A549 (cell line): ENCODE data around the gene SASH1. TPM values are rescaled to one million over a fixed set of nuclear protein-coding genes. Genes with fewer than 3 reads are reported as not detected.

Experiments used
- ATAC-seq, 2 experiments: fragments of 200-7000 bp in 1 of 2; fragments of >200 bp in 1 of 2; cut with Nextera tagmentation in 1 of 2; cut with Tn5 transposase in 1 of 2; 3 replicates each; pipeline versions ENCODE4 v1.8.0 to v1.9.1; 2018 to 2020; ENCODE audit warnings: mild to moderate bottlenecking in 1 of 2, moderate library complexity in 1 of 2
- CTCF ChIA-PET: fragments of 300-600 bp; sonication (Branson Sonifier 250); formaldehyde crosslinking; extraction: SDS; loops from one replicate; lab custom pipeline; 2021; ENCODE audit warnings: antibody characterized with exemption, inconsistent platforms; lab: Yijun Ruan, JAX
- POLR2A ChIA-PET: fragments of 350-600 bp; formaldehyde crosslinking; extraction: SDS; loops from one replicate; lab custom pipeline; 2021; ENCODE audit warnings: antibody characterized with exemption, inconsistent platforms; lab: Yijun Ruan, JAX
- DNase-seq, 2 experiments: peaks; one replicate each; pipeline versions ENCODE4 v3.0.0 to v3.0.0-alpha.2; 2011 to 2016; ENCODE audit warnings: low read depth in 1 of 2, low spot score in 1 of 2
- FAIRE-seq: peaks from 2 replicates; lab custom pipeline; 2011; peaks lifted over from hg19 to GRCh38; lab: Jason Lieb, UNC
- H3K27ac ChIP-seq, 2 experiments: fragments of >200 bp; sonication (Bioruptor Twin); formaldehyde crosslinking; 3 replicates each; pipeline ENCODE4 v1.5.1; 2016 to 2017
- H3K4me1 ChIP-seq: fragments of >200 bp; sonication (Bioruptor Twin); formaldehyde crosslinking; 3 replicates; pipeline ENCODE4 v1.6.1; 2016
- H3K4me2 ChIP-seq: fragments of >200 bp; sonication (Bioruptor Twin); formaldehyde crosslinking; 3 replicates; pipeline ENCODE4 v1.6.1; 2016
- H3K4me3 ChIP-seq: fragments of >200 bp; sonication (Bioruptor Twin); formaldehyde crosslinking; 3 replicates; pipeline ENCODE4 v1.5.1; 2016
- H3K9me3 ChIP-seq: fragments of >200 bp; sonication (Bioruptor Twin); formaldehyde crosslinking; 3 replicates; pipeline ENCODE4 v1.6.1; 2016
- BHLHE40 ChIP-seq: IDR thresholded peaks from 2 replicates; pipeline ENCODE4 v1.6.1; 2012; ENCODE audit warnings: low read depth, low read length, inconsistent platforms
- CBX8 ChIP-seq: fragments of 200-600 bp; sonication (generic); IDR thresholded peaks from 2 replicates; pipeline ENCODE4 v1.6.1; 2016
- CHD4 ChIP-seq: fragments of 200-600 bp; sonication (generic); IDR thresholded peaks from 2 replicates; pipeline ENCODE4 v1.6.1; 2016; ENCODE audit warnings: antibody characterized with exemption, mild to moderate bottlenecking, borderline replicate concordance
- HOXA7 ChIP-seq: fragments of 250-450 bp; sonication (Bioruptor Pico); IDR thresholded peaks from 2 replicates; pipeline ENCODE4 v1.5.0; 2020; ENCODE audit warnings: mild to moderate bottlenecking, moderate library complexity
- HOXB13 ChIP-seq: fragments of 250-450 bp; sonication (Bioruptor Pico); IDR thresholded peaks from 2 replicates; pipeline ENCODE4 v1.5.0; 2020; ENCODE audit warnings: low read depth, mild to moderate bottlenecking, moderate library complexity
- JUN ChIP-seq, 2 experiments: fragments of >200 bp; sonication (Bioruptor Twin); formaldehyde crosslinking; IDR thresholded peaks; 2 replicates in 1 of 2; 3 replicates in 1 of 2; pipeline ENCODE4 v1.6.1; 2016 to 2017
- MAFK ChIP-seq: fragments of 450-650 bp; IDR thresholded peaks from 2 replicates; pipeline ENCODE4 v1.6.1; 2014; ENCODE audit not compliant: partially characterized antibody
- NFE2L2 ChIP-seq: fragments of 150-350 bp; conservative IDR thresholded peaks from 2 replicates; pipeline ENCODE4 v1.6.1; 2014; ENCODE audit warnings: low read length
- NPAS2 ChIP-seq: fragments of 250-450 bp; sonication (Bioruptor Pico); IDR thresholded peaks from 2 replicates; pipeline ENCODE4 v1.8.0; 2022; ENCODE audit warnings: mild to moderate bottlenecking, moderate library complexity, borderline replicate concordance
- PHF8 ChIP-seq: fragments of 200-600 bp; sonication (generic); IDR thresholded peaks from 2 replicates; pipeline ENCODE4 v1.6.1; 2016; ENCODE audit warnings: low read depth, mild to moderate bottlenecking, antibody characterized with exemption, moderate library complexity, borderline replicate concordance
- POLR2AphosphoS2 ChIP-seq: conservative IDR thresholded peaks from 2 replicates; pipeline ENCODE4 v1.6.1; 2012; ENCODE audit warnings: low read length, improper control_type of control experiment, inconsistent platforms
- RAD21 ChIP-seq, 2 experiments: fragments of >200 bp in 1 of 2; sonication (Bioruptor Twin) in 1 of 2; formaldehyde crosslinking in 1 of 2; IDR thresholded peaks in 1 of 2; conservative IDR thresholded peaks in 1 of 2; 2 replicates in 1 of 2; 3 replicates in 1 of 2; pipeline ENCODE4 v1.6.1; 2012 to 2018; ENCODE audit warnings: inconsistent platforms in 1 of 2
- RARB ChIP-seq: fragments of 250-450 bp; sonication (Bioruptor Pico); IDR thresholded peaks from 2 replicates; pipeline ENCODE4 v1.8.0; 2021; ENCODE audit warnings: mild to moderate bottlenecking, moderate library complexity
- RCOR1 ChIP-seq: fragments of 150-350 bp; IDR thresholded peaks from 2 replicates; pipeline ENCODE4 v1.6.1; 2014; ENCODE audit warnings: antibody characterized with exemption, low read length, low read depth
- RFX5 ChIP-seq: fragments of 450-650 bp; IDR thresholded peaks from 2 replicates; pipeline ENCODE4 v1.7.1; 2014; ENCODE audit warnings: antibody characterized with exemption, mild to moderate bottlenecking, moderate library complexity
- RNF2 ChIP-seq: fragments of 200-600 bp; sonication (generic); IDR thresholded peaks from 2 replicates; pipeline ENCODE4 v1.6.1; 2016; ENCODE audit warnings: low read depth, mild to moderate bottlenecking, antibody characterized with exemption, moderate library complexity, borderline replicate concordance
- SMC3 ChIP-seq: fragments of >200 bp; sonication (Bioruptor Twin); formaldehyde crosslinking; IDR thresholded peaks from 3 replicates; pipeline ENCODE4 v1.6.1; 2018; ENCODE audit warnings: inconsistent platforms
- TFCP2L1 ChIP-seq: fragments of 250-450 bp; sonication (Bioruptor Pico); IDR thresholded peaks from 2 replicates; pipeline ENCODE4 v1.5.0; 2021; ENCODE audit warnings: mild to moderate bottlenecking
- TP53 ChIP-seq: fragments of 250-450 bp; sonication (Bioruptor Pico); IDR thresholded peaks from 2 replicates; pipeline ENCODE4 v1.5.0; 2021; ENCODE audit warnings: mild to moderate bottlenecking, moderate library complexity
- ZC3H11A ChIP-seq: fragments of 450-650 bp; IDR thresholded peaks from 2 replicates; pipeline ENCODE4 v1.6.1; 2014; ENCODE audit warnings: antibody characterized with exemption, mild to moderate bottlenecking
- ZFP36 ChIP-seq: fragments of 450-650 bp; IDR thresholded peaks from 2 replicates; pipeline ENCODE4 v1.6.1; 2014; ENCODE audit warnings: borderline replicate concordance; ENCODE audit not compliant: partially characterized antibody
- ZSCAN20 ChIP-seq: fragments of 250-450 bp; sonication (Bioruptor Pico); IDR thresholded peaks from 2 replicates; pipeline ENCODE4 v1.8.0; 2022; ENCODE audit warnings: mild to moderate bottlenecking, moderate library complexity
- WGBS: methylation state at CpG from one replicate; pipeline ENCODE4 v1.1.6; 2017; ENCODE audit errors: missing lambda C conversion rate; 5-methylcytosine and 5-hydroxymethylcytosine counted together
- polyA plus RNA-seq, 4 experiments: library from polyadenylated mRNA; depleted of rRNA in 3 of 4; stranded (reverse); fragments of >200 nt; fragmentation: RNase III in 1 of 4; extraction: RNeasy Plus Mini Kit Qiagen cat#74134 plus additional on column Dnase treatment in 1 of 4; gene quantifications; 2 replicates in 3 of 4; 3 replicates in 1 of 4; pipeline ENCODE4 v1.2.3, GENCODE V29; 2011 to 2017
- TF ChIP-seq, protein P1 (sequence below): fragments of >200 bp; sonication (Bioruptor Twin); formaldehyde crosslinking; IDR thresholded peaks from 3 replicates; pipeline ENCODE4 v1.5.1; 2016
- TF ChIP-seq, protein P2 (sequence below): fragments of >200 bp; sonication (Bioruptor Twin); formaldehyde crosslinking; IDR thresholded peaks from 2 replicates; pipeline ENCODE4 v1.6.1; 2016
- TF ChIP-seq, protein P3 (sequence below): IDR thresholded peaks from 2 replicates; pipeline ENCODE4 v1.6.1; 2012; ENCODE audit warnings: low read depth, borderline replicate concordance
- TF ChIP-seq, protein P4 (sequence below): fragments of 250-450 bp; sonication (Bioruptor Pico); IDR thresholded peaks from 2 replicates; pipeline ENCODE4 v1.5.0; 2021; ENCODE audit warnings: mild to moderate bottlenecking, moderate library complexity, borderline replicate concordance
- TF ChIP-seq, protein P5 (sequence below): IDR thresholded peaks from 2 replicates; pipeline ENCODE4 v1.6.1; 2012

Gene SASH1
- polyA plus RNA-seq, 2 of the 4 experiments (the other 2 are of a cell fraction) = 2.5 to 3.0 TPM

DNA sequence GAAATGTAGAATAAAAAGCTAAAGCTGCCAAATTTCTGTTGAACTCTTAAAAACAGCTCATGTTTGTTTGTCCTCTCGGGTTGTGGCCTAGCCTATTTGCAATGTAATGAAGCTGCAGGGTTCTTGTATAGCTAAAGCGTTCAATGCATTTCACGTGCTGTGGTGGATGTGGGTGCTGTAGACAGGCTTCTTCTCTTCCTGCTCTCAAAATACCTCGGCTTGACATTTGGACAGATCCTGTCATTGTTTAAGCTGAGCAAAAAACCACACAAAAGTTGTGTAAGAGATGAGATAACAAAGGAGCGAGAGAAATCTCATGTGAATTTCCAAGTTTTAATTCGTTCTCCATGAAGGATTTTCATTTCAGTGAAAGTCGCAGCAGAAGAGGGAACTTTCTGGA, 207.9 kb downstream of the SASH1 start:
- DNase-seq (no peak), FAIRE-seq (no peak), ATAC-seq (no peak)
- Histone ChIP-seq H3K9me3 (no peaks in the 10 kb centered on the region), H3K27ac (no peak overlapping the region), H3K4me3 (no peak overlapping the region), H3K4me1 (no peaks in the 10 kb centered on the region), H3K4me2 (no peak overlapping the region)
- CTCF ChIA-PET = interaction anchor here (1.5 kb wide), 1 partner anchor 9 kb away, joined by 7 read pairs; no protein-coding TSS in a partner anchor
- POLR2A ChIA-PET = no interaction called here
- TF ChIP-seq JUN (IDR thresholded peaks at IDR 0.05) (no peak), PHF8 (no peak), TFCP2L1 (CRISPR knock-in tag) (no peak), SMC3 (no peak), HOXA7 (CRISPR knock-in tag) (no peak), RNF2 (no peak), RFX5 (no peak), NFE2L2 (no peak), BHLHE40 (no peak)
- 86% methylated on average over 7 of the region's 7 CpGs for WGBS

DNA sequence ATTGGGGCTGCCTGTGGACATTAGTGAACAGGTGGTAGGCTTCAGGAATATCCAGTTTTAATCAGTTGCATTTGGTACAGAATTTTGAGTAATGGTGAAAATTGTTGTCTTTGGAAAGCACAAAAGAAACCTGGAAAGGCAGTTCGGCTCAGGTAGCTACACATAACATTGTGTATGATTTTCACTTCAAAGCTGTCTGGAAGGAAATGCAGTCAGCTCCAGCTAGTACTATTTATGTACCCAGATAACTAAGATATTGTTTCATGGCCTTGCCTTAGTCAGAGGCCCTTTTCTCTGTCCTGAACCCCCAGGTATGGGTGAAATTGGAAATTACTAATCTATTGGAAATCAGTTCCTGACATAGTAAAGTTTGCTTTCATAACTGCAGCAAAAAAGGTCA, 208.6 kb downstream of the SASH1 start:
- Histone ChIP-seq H3K9me3 (no peaks in the 10 kb centered on the region), H3K27ac (no peak overlapping the region), H3K4me2 (no peak overlapping the region), H3K4me3 (no peak overlapping the region), H3K4me1 (no peaks in the 10 kb centered on the region)
- no peak for TF ChIP-seq RAD21 (conservative IDR thresholded peaks at IDR 0.05 in 1 of 2, IDR thresholded peaks at IDR 0.05 in 1 of 2)
- TF ChIP-seq RNF2 = no peak
- DNase-seq = no peak
- ChIA-PET CTCF (interaction anchor here (1.5 kb wide), 1 partner anchor 9 kb away, joined by 7 read pairs; no protein-coding TSS in a partner anchor), POLR2A (no interaction called here)
- 76% methylated on average over 1 of the region's 1 CpG for WGBS
- ATAC-seq = no peak
- FAIRE-seq = no peak

DNA sequence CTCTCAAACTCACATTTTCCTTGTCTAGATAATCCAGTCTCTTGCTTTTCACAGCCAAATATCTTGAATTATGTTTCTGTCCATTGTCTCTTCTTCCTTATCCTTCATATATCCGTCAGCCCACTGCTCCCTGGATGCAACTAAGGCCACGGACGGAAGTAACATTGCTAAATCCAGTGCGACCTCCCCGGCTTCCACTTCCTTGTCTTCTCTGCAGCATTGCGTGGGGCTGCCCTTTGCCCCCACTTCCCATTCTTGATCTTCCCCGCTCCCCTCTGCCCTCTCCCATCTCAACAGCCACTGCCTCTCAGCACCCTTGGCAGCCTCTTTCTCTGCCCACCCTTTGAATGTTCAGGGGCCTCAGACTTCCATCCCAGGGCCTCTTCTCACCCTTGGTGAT, 213.8 kb downstream of the SASH1 start:
- no peak for TF ChIP-seq CBX8
- no peak overlapping the region for H3K4me2 ChIP-seq
- no peak overlapping the region for H3K27ac ChIP-seq
- no peaks in the 10 kb centered on the region for H3K9me3 ChIP-seq
- DNase-seq (no peak), ATAC-seq (no peak), FAIRE-seq (no peak)
- H3K4me1 ChIP-seq = no peaks in the 10 kb centered on the region
- H3K4me3 ChIP-seq = no peak overlapping the region
- ChIA-PET POLR2A (no interaction called here), CTCF (interaction anchor here (0.7 kb wide), 1 partner anchor 13 kb away, joined by 4 read pairs; no protein-coding TSS in a partner anchor)
- WGBS = 71% methylated on average over 6 of the region's 7 CpGs

DNA sequence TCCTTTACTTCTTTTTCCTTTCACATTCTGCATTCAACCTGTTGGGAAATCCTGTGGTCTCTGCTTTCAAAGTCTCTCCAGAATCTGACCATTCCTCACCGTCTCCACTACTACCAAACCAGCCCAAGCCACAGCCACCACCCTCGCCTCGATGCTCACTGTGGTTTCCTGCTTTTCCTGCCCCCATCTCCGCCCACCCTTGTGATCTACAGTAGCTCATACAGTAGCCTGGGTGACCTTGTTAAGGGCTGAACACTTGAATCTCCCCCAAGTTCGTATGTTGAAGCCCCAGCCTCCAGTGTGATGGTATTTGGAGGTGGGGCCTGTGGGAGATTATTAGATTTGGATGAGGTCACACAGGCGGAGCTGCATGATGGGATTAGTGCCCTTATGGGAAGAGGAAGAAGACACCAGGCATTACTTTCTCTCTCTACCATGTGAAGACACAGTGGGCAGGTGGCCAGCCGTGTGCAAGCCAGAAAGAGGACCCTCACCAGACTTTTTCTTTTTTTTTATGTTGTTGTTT, 215.2 kb downstream of the SASH1 start:
- ATAC-seq (no peak), FAIRE-seq (no peak)
- no peak overlapping the region for H3K4me2 ChIP-seq
- ChIA-PET POLR2A (no interaction called here), CTCF (no interaction called here)
- H3K27ac ChIP-seq = no peak overlapping the region
- no peak overlapping the region for H3K4me3 ChIP-seq
- TF ChIP-seq, protein P1, sequence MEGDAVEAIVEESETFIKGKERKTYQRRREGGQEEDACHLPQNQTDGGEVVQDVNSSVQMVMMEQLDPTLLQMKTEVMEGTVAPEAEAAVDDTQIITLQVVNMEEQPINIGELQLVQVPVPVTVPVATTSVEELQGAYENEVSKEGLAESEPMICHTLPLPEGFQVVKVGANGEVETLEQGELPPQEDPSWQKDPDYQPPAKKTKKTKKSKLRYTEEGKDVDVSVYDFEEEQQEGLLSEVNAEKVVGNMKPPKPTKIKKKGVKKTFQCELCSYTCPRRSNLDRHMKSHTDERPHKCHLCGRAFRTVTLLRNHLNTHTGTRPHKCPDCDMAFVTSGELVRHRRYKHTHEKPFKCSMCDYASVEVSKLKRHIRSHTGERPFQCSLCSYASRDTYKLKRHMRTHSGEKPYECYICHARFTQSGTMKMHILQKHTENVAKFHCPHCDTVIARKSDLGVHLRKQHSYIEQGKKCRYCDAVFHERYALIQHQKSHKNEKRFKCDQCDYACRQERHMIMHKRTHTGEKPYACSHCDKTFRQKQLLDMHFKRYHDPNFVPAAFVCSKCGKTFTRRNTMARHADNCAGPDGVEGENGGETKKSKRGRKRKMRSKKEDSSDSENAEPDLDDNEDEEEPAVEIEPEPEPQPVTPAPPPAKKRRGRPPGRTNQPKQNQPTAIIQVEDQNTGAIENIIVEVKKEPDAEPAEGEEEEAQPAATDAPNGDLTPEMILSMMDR = no peak
- no peak for TF ChIP-seq ZFP36
- no peak for TF ChIP-seq HOXB13 (CRISPR knock-in tag)
- TF ChIP-seq NPAS2 (CRISPR knock-in tag) = no peak
- TF ChIP-seq POLR2AphosphoS2 = no peak
- TF ChIP-seq BHLHE40 = no peak
- TF ChIP-seq NFE2L2 = no peak
- TF ChIP-seq, protein P2, sequence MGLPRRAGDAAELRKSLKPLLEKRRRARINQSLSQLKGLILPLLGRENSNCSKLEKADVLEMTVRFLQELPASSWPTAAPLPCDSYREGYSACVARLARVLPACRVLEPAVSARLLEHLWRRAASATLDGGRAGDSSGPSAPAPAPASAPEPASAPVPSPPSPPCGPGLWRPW = no peak
- no peak for TF ChIP-seq CHD4
- no peak for TF ChIP-seq ZC3H11A
- no peak for TF ChIP-seq RARB (CRISPR knock-in tag)
- TF ChIP-seq TP53 (CRISPR knock-in tag) = no peak
- TF ChIP-seq ZSCAN20 = no peak
- TF ChIP-seq, protein P3, sequence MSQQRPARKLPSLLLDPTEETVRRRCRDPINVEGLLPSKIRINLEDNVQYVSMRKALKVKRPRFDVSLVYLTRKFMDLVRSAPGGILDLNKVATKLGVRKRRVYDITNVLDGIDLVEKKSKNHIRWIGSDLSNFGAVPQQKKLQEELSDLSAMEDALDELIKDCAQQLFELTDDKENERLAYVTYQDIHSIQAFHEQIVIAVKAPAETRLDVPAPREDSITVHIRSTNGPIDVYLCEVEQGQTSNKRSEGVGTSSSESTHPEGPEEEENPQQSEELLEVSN = no peak
- TF ChIP-seq RAD21 (conservative IDR thresholded peaks at IDR 0.05 in 1 of 2, IDR thresholded peaks at IDR 0.05 in 1 of 2) = no peak
- TF ChIP-seq MAFK = no peak
- no peak for TF ChIP-seq RCOR1
- TF ChIP-seq, protein P4, sequence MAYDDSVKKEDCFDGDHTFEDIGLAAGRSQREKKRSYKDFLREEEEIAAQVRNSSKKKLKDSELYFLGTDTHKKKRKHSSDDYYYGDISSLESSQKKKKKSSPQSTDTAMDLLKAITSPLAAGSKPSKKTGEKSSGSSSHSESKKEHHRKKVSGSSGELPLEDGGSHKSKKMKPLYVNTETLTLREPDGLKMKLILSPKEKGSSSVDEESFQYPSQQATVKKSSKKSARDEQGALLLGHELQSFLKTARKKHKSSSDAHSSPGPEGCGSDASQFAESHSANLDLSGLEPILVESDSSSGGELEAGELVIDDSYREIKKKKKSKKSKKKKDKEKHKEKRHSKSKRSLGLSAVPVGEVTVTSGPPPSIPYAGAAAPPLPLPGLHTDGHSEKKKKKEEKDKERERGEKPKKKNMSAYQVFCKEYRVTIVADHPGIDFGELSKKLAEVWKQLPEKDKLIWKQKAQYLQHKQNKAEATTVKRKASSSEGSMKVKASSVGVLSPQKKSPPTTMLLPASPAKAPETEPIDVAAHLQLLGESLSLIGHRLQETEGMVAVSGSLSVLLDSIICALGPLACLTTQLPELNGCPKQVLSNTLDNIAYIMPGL (CRISPR knock-in tag) = no peak
- TF ChIP-seq, protein P5, sequence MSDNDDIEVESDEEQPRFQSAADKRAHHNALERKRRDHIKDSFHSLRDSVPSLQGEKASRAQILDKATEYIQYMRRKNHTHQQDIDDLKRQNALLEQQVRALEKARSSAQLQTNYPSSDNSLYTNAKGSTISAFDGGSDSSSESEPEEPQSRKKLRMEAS = no peak
- TF ChIP-seq, all 56 proteins: peak for 0
- Histone ChIP-seq H3K4me1 (no peaks in the 10 kb centered on the region), H3K9me3 (no peaks in the 10 kb centered on the region)
- WGBS = 28% methylated on average over 7 of the region's 7 CpGs
- DNase-seq = no peak
